AG08395 (cell line): ENCODE results near the gene SGK2.
"Not testable (repeated sequence)": the region's sequence is repeated elsewhere in the genome, so short reads cannot be mapped to it uniquely, and the experiment has no call there.

Experiments used
- DNase-seq: peaks from one replicate; pipeline ENCODE4 v3.0.0; 2012; ENCODE audit warnings: mixed read lengths, low spot score

SGK2 gene

DNA sequence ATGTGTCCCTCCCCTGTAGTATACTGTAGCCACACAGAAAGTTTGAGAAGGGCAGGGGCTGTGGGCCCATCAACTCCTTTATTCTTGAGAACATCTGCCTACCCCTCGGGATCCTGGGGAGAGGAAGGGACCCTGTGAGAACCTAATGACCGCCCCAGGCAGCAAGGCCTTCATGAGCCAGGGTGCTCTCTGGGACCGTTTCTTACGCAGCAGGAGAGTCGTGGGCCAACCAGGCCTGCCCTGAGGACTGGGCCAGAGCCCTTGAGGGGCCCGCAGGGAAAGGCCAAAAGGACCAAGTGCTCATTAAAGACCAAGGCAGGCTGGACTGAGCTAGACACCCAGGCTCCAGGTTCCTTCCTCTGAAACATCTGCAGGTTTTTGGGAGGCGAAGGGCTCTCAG, 5.2 kb downstream of the SGK2 start:
- no peak for DNase-seq

DNA sequence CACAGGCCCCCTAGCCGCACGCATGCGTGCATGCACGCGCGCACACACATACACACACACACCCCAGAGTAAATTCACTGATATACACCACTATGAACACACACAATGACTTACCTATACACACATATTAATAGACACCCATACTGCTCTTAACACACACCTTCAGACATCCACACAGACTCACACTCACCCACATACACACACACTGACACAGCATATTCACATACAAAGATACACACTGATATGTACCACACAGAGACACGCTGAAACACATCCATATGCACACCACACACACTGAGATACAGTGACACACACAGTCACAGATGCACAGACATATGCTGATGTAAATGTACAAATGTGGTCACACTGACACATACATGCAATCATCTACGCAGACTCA, 5.6 kb downstream of the SGK2 start:
- DNase-seq, result no peak

DNA sequence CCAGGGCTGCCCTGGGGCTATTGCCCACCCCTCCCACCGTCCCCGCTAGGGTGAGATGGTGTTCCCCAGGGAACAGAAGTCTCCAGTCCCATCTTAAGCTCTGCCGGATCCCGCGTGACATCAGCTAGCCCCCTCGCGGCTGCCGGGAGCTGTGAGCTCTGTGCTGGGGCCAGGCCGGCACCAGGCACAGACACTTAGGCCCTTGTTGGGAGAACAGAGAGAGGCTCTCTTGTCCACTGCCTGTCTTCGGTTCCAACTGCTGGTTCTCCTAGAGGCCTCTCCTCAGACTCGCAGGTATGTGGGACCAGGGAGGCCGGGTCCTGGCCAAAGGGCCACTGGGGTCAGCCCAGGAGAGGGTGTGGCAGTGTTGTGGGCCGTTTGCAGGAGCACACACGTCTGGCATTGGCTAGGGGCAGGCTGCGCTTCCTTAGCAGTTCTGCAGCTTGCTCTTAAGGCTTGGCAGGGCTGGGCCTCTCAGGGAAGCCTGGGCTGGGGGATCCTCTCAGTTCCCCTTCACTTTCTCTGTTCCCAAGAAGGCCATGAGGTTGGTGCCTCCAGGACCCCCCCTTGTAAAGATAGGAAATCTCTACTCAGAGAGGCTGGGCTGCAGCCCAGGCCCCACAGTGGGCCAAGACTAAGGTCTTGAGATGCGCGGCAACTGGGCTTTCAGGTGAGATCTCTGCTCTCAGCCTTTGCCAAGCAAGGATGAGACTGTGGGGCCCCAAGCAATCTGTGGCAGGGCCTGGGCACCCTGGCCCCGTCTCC, 6.3 kb downstream of the SGK2 start:
- no peak for DNase-seq

DNA sequence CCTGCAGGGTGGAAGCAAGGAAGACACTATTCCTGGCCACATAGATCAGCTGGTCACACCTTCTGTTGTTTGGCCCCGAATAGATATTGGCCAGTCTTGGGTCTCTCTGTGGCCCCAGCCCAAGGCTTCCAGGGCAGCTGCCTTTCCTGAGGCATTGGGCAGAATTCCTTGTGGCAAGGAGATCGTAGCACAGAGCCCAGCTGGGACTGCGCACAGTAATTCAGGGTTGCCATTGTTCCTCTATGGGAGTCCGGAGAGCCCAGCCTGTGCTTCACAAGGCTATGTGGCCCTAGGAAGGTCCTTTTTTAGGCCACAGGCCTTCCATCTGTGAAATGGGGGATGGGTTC, 6.9 kb downstream of the SGK2 start:
- DNase-seq, result no peak

DNA sequence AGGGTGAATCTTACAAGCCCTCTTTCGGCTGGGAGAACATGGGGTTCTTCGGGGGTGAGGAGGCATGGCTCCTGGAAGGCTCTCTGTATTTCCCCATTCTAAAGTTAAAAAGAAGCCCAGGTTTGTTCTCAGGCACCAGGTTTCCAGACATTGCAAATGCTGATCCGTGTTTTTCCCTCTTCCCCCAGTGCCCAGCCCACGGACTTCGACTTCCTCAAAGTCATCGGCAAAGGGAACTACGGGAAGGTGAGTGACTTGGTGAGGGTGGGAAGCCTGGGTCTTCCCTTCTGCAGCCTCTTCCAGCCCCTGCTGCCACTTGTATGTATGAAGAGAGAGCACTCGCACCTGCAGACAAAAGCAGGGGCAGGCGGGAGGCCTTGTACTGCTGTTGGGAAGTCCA, 8.7 kb downstream of the SGK2 start:
- no peak for DNase-seq

GRCh38 chr20:43568706-43569105, 9.9 kb downstream of the SGK2 start:
- no peak for DNase-seq

- DNase-seq, result no peak
Observed at GRCh38 chr20:43569282-43569681, 10.5 kb downstream of the SGK2 start.

DNA sequence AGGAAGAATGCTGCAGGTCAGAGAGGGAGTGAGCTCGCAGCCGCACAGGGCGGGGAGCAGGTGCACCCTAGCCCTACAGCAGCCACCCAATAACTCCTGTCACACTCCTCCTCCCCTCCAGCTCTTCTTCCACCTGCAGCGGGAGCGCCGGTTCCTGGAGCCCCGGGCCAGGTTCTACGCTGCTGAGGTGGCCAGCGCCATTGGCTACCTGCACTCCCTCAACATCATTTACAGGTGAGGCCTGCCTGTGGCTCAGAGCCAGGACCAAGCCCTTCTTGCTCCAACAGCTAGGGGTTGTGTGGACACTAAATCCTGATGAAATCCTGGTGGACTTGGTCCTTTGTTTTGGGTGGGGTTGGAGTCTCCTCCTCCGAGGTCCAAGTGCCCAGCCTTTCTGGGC, 11.7 kb downstream of the SGK2 start:
- DNase-seq, result no peak

GRCh38 chr20:43571310-43571709, 12.5 kb downstream of the SGK2 start:
- DNase-seq, result peak; percentile 1

DNA sequence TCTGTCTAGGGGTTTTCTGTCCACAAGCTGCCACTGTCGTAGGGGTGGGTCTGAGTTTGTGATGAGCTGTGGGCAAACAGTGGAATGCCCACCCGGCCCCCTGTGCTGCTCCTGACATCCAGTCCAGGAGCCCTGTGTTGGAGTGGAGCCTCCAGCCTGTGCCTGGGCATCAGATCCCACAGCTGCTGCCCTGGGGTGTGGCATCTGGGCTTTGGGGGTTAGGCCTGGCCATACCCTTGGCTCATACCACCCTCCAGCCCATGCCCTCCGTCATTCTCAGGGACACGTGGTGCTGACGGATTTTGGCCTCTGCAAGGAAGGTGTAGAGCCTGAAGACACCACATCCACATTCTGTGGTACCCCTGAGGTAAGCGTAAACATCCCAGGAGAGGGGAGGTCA, 12.9 kb downstream of the SGK2 start:
- no peak for DNase-seq

DNA sequence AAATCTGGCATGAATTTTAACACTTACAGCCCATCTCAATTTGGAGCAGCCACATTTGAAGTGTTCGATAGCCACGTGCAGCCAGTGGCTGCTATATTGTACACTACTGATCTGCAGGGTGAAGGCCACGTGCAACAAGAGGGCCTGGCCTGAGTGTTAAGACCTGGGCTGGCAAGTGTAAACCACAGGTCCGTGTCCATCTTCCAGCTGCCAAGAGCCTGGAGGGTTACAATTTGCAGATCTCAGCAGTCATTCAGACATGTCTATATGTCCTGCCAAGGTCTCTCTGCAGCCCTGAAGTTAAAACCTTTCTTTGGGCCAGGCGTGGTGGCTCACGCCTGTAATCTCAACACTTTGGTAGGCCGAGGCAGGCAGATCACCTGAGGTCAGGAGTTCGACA, 14.1 kb downstream of the SGK2 start:
- DNase-seq, result no peak

GRCh38 chr20:43576108-43576507, 17.3 kb downstream of the SGK2 start:
- no peak for DNase-seq

- no peak for DNase-seq
Observed at GRCh38 chr20:43579861-43580793, 21.3 kb downstream of the SGK2 start.

DNA sequence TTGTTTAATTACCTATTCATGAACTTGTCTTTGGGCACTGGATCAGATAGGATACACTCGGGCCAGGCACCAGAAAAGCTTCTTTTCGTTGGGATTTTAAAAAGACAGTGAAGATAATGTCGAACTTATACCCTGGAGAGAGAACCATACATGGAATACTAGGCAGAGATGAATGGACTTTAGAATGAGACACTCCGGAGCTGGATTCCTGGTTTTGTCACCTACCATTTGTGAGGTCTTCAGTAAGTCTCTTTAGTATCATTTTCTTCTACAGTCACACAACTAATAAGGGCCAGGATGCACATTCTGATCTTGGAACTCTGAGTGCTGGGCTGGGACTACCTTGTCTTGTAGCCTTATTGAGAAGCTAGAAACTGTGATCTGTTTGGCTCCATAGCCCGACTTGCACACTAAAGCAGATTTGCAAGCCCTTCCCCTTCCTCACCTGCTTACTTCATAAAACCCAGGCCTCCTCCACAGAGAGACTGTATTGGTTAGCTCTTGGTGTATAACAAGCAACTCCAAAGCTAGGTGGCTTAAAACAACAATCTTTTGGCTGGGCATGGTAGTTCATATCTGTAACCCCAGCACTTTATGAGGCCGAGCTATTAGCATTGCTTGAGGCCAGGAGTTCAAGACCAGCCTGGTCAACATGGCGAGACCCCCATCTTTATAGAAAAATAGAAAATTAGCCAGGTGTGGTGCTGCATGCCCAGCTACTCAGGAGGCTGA, 24.5 kb downstream of the SGK2 start:
- no peak for DNase-seq

DNA sequence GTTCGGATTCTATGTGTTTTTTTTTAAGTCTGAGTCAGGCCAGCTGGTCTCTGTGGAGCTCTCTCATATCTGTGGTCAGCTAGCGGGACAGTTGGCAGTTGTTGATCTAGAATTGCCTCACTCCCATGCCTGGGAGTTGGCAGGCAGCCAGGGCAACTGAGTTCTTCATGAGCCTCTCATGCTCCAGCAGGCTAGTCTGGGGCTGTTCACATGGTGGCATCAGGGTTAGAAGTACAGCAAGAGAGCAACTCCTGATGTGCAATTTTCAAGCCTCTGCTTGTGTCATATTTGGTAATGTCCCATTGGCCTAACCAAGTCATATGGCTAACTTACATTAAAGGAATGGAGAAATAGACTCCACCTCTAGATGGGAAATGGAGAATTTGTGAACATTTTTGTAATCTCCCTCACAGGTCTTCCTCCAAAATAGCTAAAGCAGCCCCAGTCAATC, 25.2 kb downstream of the SGK2 start:
- peak; percentile 93 for DNase-seq

- peak; percentile 60 for DNase-seq
Observed at GRCh38 chr20:43584448-43585136, 25.8 kb downstream of the SGK2 start.

- DNase-seq, result no peak
Observed at GRCh38 chr20:43586641-43587040, 27.8 kb downstream of the SGK2 start.

GRCh38 chr20:43588526-43588925, 29.7 kb downstream of the SGK2 start:
- DNase-seq, result not testable (repeated sequence)

- DNase-seq, result no peak
Observed at GRCh38 chr20:43590036-43590391, 31.2 kb downstream of the SGK2 start.

DNA sequence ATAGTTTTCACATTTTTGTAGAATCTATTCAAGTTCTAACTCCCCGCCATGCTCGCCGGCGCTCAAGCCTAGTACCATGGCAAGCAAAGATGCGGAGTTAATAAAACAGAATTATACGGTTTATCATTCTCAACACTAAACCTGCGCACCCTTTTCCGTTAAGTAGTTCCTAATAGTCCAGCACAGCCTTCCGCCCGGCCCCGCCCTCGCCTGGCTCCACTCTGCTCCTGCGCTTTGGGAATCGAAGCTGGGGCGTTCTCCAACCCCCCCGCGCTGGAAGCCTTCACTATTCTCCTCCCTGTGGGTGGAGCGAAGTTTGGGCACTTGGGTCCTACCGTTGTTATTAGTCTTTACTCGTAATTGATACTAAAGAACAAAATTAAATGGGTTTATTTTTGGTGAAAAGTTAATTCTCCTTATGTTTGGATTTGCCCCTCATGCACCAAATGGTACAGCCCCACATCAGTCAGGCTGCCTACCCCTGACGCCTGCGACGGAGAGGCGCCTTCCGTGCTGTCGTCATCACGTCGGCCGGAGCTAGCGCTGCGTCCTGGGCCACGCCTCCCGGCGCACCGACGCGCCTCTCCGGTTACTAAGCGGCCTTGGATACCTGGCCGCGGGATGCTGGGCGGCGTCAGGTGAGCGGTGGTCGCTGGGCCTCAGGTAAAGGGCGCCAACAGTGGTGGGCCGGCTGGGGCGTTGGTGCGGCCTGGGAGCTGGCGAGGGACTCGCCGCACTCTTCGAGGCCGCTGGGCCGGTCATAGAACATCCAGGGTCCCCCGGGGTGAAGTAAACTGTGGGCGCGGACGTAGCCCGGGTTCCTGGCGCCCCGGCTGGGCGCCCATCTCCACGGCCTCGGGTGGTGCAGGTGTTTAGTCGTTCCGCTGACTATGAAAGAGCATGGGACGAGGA, 31.8 kb downstream of the SGK2 start, which contains the start of gene IFT52:
Gene IFT52 (plus strand): TSS at position 546 of the 912 bp plus-strand sequence. CDS start 3,762 bp downstream, outside the sequence.
- DNase-seq, result peak; percentile 94

DNA sequence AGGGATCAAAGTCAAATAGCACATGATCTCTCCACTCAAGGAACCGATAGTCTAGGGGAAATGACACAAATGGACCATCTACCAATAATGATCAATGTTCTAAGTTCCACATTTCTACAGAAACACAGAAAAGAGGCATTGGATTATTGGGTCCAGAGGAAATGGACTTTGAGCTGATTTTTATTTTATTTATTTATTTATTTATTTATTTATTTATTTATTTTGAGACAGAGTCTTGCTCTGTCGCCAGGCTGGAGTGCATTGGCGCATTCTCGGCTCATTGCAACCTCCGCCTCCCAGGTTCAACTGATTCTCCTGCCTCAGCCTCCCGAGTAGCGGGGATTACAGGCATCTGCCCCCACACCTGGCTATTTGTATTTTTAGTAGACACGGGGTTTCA, 43.1 kb downstream of the SGK2 start:
- not testable (repeated sequence) for DNase-seq
